ENCODE measurements around the gene SARDH.

The SARDH gene, protein sequence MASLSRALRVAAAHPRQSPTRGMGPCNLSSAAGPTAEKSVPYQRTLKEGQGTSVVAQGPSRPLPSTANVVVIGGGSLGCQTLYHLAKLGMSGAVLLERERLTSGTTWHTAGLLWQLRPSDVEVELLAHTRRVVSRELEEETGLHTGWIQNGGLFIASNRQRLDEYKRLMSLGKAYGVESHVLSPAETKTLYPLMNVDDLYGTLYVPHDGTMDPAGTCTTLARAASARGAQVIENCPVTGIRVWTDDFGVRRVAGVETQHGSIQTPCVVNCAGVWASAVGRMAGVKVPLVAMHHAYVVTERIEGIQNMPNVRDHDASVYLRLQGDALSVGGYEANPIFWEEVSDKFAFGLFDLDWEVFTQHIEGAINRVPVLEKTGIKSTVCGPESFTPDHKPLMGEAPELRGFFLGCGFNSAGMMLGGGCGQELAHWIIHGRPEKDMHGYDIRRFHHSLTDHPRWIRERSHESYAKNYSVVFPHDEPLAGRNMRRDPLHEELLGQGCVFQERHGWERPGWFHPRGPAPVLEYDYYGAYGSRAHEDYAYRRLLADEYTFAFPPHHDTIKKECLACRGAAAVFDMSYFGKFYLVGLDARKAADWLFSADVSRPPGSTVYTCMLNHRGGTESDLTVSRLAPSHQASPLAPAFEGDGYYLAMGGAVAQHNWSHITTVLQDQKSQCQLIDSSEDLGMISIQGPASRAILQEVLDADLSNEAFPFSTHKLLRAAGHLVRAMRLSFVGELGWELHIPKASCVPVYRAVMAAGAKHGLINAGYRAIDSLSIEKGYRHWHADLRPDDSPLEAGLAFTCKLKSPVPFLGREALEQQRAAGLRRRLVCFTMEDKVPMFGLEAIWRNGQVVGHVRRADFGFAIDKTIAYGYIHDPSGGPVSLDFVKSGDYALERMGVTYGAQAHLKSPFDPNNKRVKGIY

DNA sequence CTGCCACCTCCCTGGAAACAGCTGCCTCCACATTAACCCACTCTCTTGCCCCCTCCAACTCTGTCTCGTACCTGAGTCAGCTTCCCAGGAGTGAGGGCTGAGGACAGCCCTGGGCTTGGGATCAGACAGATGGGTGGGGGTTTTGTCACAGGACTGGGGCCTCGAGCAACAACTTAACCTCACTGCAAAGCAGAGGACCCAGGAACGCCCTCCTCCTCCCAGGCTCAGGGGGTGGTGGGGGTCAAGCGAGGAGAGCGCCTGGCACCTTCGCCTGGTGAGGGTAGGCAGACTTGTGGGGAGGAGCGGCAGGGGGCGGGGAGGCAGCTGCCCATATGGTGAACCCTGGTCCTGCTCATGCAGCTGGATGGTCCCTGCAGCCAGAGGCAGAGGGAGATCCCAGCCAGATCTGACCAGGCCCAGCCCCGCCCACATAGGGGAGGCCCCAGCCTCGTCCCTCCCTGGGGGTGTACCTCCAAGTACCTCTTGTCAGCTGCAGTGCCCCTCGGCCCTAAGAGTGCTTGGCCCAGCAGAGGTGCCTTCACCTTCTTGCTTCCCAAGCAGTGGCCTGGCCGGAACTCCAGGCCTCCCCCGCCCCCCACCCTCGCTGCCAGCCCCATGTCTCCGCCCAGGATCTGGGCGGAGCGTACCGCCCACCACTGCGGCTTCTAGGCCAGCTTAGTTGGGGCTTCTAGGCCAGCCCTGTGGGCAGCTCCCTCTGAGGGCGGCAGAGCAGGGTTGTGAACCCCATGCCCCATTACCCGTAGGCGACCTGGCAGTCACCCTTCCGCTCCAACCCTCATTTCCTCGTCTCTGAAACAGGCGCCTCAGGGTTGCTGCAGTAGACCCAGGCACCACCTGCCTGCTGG is at the start of gene SARDH:
Gene SARDH (minus strand): TSS at position 579 of the 866 bp plus-strand sequence. CDS start 4,179 bp downstream, outside the sequence.
- DNase-seq: no peak

DNA sequence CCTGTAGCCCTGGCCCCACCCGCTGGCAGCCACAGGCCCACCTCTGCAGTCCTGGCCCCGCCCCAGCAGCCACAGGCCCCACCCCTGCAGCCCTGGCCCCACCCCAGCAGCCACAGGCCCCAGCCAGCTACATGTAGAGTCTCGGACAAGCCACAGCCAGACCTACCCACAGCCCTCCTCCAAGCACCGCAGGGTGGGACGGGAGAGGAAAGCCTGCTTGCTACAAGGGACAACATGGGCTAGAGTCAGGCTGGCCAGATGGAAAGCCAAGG is 49.5 kb upstream of the SARDH start:
- no peak for DNase-seq

DNA sequence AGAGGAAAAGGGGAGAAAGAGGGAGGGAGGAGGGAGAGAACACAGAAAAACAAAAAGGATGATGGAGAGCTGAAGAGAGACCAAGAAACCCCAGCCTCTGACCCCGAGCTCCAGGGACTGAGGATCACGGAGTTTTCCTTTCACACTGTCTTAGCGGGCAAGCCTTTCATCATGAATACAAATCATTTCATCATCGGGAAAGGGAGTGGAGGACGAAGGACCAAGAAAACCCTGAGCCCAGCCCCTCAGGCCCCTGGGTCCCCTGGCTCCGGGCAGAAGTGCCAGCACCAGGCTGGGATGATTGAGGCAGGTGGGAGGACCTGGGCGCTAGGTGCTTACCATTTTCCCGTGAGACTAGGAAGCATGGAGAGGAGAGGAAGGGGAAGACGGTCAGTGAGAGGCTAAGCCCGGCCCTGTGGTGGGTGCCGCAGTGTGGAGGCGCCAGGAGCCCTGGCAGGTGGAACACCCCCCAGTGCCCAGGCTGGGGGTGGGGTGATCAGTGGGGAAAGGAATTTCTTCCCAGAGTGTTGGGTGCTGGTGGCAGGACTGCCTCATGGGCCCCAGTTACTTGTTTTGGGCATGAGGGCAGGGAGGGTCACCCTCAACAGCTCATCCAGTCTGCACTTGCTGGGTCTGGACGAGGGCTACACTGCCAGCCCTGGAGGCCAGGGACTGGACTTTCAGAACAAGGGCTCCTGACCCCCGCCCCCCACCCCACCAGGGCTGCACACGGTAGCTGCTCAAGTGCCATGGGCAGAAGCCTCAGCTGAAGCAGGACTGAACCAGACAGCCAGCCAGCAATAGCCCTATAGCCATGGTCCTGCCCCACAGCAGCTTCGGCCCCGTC is 49.0 kb upstream of the SARDH start:
- DNase-seq: no peak

DNA sequence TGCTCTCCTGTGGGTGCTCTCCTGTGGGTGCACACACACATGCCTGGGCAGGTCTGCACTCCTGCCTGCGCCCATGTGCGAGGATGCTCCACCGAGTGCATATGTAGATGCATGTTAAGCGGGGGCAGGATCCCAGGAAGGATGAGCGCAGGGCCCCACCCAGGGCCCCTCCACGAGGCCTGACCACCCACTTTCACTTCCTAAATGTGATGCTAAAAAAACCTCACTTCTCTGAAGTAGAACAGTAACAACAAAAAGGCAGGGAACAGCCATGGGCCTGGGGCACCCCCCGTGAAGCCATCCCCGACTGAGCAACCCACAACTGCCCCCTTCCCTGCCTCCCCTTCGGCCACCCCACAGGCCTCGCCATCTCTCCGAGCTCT is 48.2 kb upstream of the SARDH start:
- DNase-seq: no peak

DNA sequence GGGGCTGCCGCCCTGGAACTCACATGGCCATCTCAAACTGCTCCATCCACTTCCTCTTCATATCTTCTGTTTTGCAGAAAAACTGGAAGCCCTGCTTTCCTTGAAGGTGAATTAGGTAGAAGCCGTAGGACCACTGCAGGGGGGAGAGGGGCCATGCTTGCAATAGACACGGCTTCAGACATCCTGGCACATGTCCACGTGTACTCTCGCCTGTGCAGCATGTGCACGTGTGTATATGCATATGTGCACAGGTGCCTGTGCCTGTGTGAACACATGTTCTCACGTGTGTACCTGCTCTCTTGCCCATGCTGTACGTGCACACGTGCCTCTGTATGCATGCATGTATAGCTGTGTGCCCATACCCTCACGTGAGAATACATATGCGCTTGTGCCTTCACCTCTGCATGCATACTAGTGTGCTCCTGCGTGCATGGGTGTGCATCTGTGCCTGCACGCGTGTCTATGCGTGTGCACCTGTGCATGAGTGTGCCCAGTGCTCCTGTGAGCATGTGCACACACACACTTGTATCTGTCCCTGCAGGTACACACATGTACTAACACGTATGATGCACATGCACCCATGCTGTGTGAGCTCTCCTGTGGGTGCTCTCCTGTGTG is 47.7 kb upstream of the SARDH start:
- no peak for DNase-seq

DNA sequence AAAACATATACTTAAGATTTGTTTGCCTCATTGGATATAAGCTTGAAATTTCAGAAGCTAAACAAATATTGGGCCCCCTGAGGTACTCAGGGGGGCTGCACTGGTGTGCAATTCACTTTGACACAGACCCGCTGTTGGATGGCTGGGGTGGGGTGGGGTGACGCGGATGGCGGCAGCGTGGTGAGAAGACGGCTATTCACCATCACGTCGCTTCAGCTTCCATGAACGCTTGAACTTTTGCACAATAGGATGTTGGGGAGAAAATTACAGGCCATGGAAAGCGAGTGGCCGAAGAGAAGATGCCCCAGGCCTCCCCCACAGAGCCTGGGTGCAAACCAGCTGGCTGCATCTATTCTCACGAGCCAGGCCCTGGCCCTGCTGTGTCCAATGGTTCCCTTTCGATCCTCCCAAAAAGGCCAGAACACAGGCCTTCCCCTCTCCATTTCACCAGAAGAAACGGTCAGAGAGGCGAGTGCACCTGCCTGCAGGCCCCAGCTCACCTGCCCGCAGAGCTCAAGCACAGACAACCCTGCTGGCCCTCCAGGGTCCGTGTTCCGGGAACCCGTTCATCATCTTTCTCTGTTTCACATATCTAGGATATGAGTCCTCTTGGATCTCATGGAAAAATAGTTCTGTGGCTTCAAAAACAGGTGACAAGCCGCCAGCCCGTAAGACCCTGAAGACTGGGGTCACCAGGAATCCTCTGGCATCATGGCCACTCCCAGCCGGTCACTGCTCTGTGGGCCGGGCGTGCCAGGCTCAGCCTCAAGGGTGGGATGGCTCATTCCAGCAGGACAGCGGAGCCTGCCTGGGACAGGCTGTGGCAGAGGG is 46.8 kb upstream of the SARDH start:
- DNase-seq: no peak

DNA sequence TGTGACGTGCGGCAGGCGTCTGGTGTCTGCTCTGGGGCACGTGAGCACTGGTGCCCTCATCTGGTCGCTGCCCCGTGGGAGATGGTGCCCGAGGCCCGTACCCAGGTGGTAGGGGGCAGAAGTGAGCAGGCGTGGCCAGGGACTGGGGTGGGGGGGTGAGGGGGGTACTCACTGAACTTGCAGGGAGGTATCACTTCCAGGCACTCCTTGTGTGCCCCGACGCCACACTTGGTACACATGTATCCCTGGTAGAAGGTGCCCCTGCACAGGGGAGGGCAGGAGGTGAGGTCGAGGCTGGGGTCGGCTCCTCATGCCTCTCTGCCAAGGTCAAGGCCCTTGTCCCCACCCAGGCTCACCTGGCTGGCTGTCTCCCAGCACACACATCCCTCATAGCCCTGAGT is 45.2 kb upstream of the SARDH start:
- DNase-seq: no peak

DNA sequence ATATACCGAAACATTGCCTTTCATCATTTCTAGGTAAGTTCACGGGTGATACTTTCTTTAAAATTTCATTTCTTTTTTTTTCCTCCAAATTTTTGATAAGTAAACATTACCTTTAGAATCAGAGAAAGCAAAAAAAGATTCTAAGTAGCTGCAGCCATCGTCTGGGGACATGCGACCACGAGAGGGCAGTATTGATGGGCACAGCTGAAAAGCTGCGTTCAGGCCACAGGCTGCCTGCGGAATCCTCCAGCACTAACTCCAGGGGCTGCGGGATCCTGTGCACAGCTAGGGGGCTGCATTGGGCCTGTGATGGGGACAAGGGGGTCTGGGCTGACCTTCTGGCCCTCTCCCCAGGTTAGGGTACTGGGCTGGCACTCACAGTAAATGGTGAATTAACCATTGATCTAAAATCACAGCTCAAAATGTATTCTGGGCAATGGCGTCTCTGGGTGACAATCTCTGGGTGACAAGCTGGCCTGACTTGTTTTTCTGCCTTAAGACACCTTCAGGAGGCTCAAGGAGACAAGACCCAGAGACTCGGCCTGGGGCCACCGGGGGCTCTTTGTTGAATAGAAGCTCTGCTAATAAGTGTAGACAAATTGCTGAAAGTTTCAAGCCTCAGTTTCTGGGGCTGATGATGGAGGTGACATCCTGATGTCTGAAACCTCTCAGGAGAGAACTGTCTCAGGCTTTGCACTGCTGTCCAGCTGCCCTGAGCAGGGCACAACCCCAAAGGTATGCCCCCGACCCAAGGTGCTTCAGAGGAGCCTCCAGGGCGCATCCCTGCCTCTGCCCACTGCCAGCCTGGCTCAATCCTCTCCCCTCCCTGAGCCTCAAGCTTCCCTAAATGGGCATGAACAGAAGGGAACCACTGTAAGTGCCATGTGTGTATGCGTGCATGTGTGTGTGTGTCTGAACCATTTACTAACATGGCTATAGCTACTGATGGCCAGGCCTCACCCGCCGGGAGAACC is 44.3 kb upstream of the SARDH start:
- no peak for DNase-seq

DNA sequence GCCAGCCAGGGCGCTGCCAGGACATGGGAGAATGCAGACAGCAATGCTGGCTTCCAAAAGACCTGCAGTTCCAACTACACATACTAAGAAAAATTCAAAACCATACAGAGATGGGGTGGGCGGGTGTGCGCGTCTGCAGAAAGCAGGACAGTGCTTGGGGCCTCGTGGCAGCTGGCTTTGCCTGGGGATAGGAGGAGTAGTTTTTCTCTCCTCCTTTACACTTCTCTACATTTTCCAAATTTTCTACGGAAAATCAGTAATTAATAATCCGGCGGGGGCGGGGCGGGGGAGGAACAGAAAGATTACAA is 43.6 kb upstream of the SARDH start:
- no peak for DNase-seq

DNA sequence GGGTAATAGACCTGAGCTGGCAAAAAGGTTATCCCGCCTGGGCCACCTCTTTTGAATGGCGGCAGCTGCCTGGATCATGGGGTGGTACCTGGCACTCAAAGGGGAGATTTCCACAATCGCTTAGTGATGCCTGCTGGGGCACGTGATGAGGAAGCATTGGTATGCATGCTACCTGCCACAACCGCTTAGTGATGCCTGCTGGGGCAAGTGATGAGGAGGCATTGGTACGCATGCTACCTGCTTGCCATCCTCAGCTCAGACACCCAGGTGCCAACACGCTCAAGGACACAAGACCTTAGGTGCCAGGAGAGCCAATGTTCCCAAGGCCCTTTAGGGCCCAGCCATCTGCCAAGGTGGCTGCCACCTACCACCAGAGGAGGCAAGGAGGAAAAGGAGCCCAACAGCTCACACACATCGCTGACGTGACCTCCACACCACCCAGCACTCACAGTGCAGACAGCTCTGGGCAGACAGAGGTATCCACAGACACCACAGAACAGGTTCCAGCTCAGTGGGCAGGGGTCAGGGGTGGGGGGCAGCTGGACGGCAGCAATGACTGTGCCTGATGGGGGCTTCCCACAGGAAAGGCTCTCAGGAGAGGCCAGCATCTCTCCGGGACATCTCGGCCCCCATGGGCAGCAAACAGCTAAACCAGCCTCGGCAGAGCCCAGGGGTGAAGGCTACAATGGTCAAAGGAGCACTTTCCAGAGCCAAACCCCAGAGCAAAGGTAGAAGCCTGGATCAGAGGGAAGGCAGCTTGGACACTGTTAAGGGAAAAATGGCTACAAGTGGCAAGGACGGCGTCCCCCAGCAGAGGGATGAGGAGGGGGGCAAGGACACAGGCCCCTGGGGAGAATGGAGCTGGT is 43.0 kb upstream of the SARDH start:
- DNase-seq: no peak

DNA sequence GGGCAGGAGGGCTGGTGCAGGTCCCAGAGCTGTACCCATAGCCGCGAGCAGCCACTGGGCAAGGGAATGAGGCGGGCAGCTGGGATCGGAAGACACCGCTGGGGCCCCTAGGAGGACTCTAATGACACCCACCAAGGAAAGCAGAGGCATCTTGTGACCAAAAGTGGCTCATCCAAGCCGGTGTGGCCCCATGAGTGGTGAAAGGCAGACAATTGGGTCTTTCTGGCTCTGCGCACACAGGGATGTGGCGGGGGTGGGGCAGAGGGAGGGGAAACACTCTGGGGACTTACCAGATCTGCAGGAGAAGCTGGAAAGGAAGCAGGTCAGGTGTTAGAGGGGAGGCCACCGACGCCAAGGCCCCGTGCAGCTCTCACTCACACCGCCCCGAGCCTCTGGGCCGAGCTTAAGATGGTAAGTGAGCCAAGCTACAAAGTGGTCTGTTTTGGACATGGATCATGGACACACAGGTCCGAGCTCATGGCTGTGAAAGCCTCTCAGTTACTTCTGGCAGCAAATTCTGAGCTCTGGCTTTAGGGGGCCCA is 42.3 kb upstream of the SARDH start:
- DNase-seq: no peak

DNA sequence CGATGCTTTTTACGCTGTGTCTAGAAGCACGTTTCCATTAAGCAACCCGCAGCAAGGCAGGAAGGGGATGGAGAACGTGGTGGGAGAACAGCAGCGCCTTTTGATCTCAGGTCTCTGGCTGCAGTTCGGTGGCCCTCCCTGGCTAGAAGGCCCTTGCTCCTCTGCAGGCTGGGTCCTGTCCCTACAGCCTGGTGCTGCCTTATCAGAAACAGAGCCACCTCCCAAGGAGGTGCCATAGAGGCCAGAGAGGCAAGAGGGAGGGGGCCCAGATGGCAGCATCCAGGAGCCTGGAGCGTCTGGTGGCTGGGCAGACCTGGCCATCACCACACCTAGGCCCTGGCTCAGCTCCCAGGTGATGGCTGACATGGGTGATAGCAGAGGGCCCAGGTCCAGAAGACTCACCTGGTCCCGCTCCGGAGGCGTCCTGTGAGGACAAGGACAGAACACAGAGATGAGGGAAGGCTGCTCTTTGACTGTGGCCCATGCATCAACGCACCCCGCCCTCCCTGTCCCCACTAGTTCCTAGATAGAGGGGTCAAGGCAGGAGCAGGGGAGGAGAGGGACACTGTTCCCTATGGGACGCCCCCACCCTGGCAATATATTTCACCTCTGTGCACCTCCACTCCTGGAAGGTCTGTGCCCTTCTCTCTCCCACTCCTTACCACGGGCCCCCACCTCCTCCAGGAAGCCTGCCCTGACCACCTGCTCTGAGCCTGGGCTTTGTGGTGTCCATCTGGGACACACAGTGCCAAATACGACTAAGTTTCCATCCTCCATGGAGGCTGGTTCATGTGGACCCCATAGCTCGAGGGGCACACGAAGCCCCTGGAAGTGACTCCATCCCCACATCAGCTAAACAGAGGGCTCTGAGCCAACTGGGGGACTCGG is 41.6 kb upstream of the SARDH start:
- no peak for DNase-seq

DNA sequence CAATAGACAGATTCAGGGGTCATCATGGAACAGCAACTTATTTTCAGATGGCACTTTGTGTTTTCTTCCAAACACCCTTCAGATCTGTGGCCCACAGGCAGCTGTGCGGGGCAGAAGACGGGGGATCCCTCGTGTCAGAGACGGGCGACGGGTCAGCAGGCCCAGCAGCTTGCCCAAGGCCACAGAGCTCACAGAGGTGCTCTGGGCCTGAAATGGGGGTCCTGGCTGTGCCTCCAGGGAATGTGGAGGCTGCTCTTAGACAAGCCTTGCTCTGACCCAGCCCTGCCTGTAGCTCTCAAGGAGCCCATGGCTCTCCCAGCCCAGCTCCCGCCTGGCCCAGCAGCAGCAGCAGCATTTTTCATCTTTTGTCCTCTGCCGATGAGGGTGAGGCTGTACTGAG is 40.9 kb upstream of the SARDH start:
- no peak for DNase-seq

DNA sequence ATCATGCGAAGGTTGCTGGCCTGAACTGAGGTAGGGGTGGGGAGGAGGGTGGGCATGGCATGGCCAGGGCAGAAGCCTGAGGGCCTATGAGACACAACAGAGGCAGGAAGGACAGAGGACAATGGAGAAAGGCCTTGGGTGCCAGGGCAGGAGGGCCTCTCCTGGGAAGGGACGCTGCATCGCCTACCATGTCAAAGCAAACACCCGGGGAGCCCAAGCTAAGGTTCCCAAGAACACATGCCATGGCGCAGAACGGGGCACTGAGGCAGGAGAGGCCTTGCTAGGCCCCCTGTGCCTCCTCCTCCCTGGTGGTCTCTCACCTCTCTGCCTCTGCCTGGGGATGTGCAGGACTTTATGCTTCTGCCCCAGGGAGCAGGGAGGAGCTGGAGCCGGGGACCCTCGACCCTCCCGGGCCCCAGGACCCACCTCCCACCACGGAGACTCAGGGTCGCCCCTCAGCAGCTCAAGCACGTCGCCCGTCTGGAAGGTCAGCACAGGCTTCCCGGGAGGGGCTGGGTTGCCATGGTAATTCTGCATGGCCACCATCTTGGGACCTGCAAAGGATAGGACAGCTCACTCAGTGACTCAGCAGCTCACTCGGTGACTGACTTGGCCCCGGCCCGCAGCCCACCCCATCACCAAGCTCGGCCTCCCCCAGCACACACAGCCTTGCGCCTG is 40.3 kb upstream of the SARDH start:
- no peak for DNase-seq

DNA sequence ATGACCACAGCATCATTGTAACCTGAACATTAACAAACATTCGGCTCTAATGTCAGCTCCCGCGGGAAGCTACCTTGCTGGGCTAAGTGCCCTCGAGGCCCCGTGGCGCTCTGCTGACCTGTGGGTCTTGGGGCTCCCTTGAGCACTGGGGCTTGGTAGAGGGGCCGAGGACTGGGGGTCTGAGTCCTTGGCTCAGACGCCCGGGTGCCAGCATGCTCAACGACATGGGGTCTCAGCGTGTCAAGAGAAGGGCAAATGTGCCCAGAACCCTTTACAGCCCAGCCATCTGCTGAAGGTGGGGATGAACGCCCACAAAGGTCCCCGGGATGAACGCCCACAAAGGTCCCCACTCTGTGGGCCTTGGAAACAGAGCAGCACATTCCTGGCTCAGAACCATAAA is 39.7 kb upstream of the SARDH start:
- no peak for DNase-seq

DNA sequence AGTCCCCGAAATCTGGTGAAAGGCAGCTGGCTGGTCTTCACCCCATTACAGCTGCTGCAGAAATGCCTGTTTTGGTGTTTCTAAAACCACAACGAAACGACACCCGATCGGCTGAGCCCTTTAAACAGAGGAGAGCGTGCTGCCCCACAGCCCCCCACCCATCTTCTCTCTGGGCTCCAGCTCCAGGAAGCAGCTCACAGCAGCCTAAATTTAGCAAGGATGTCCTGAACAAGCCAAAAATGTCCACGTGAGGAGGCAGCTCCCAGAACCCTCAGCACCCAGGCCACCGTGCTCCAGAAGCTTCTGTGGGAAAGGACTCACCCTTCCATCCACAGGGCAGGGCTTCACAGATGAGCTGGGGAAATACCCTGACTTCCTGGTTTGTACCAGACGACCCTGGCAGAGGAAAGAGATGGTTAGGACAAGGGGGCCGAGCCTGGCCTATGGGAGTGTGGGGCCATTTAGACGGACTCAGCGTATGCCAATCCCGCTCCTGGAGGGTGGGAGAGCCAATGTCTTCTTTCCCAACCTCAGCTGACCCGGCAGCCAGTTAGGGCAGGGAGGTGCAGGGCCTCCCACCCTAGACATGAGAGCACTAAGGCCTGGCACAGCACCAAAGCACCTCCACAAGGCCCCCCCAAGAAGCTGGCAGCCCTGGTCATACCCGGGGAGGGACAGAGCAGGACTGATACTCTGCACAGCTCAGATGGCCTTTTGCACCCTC is 39.1 kb upstream of the SARDH start:
- DNase-seq: no peak

Measured in NCI-H187 (cell line).